ENCODE results near the gene C6orf52. TPM values are rescaled to one million over a fixed set of nuclear protein-coding genes. Genes with fewer than 3 reads are reported as not detected.

Gene C6orf52
- total and polyA plus RNA-seq, 2 donors (not counting 3 experiments of a cell fraction or from before 2014, with no cell fraction given): 0.54 TPM; not detected in 1

- ChIA-PET POLR2A (interaction anchor here (0.6 kb wide), 1 partner anchor 73 kb away, joined by 7 read pairs; the partner anchor contains the start of gene PAK1IP1), CTCF (interaction anchor here (1.1 kb wide), 1 partner anchor 23 kb away, joined by 3 read pairs; no protein-coding TSS in a partner anchor)
- DNase-seq (ENCODE audit: low read depth, low spot score) (no peak), FAIRE-seq (no peak)
- Histone ChIP-seq H3K27ac (ENCODE audit: insufficient read depth, low read depth, low read length) (no peak overlapping the region), H3K9ac (replicated peaks; ENCODE audit: extremely low read depth, insufficient read depth, low read length) (no peak overlapping the region), H3K9me1 (replicated peaks; ENCODE audit: control insufficient read depth, extremely low read depth, insufficient read depth, low read length) (no peaks in the 10 kb centered on the region), H3K36me3 (ENCODE audit: control insufficient read depth in 2 of 2, extremely low read depth in 1 of 2, insufficient read depth in 2 of 2, low read length in 2 of 2) (peaks cover 0 to 2% of the 10 kb centered on the region in 2 experiments), H3K4me1 (ENCODE audit: control insufficient read depth, extremely low read depth, insufficient read depth, low read length) (no peaks in the 10 kb centered on the region), H3K79me2 (ENCODE audit: control insufficient read depth, insufficient read depth, low read length) (no peaks in the 10 kb centered on the region), H3K4me2 (ENCODE audit: insufficient read depth, low read length) (no peak overlapping the region), H3K9me3 (replicated peaks; ENCODE audit: control insufficient read depth, insufficient read depth, low read length) (no peaks in the 10 kb centered on the region), H2AFZ (ENCODE audit: low read depth, low read length) (no peak overlapping the region), H4K20me1 (replicated peaks; ENCODE audit: control insufficient read depth, extremely low read depth, insufficient read depth, low read length) (no peaks in the 10 kb centered on the region), H3K4me3 (replicated peaks in 1 of 3; ENCODE audit: insufficient read depth in 1 of 3, low read depth in 1 of 3, low read length in 3 of 3) (no peak overlapping the region), H3K27me3 (ENCODE audit: control insufficient read depth in 2 of 2, insufficient read depth in 2 of 2, low read length in 2 of 2) (no peaks in the 10 kb centered on the region)
- dilution Hi-C loops (cut with MboI; ENCODE audit: extremely low pct_ligation_motif_present, low sequenced_read_pairs): no loop called here
- intact Hi-C loops (cut with micrococcal nuclease): no loop called here
- no TSS peak for BruUV-seq (replicated peaks)
- TF ChIP-seq EZH2 (IDR thresholded peaks at IDR 0.05; ENCODE audit: borderline replicate concordance, low read depth, low read length, severe bottlenecking): no peak
- no peak for TF ChIP-seq MYC (IDR thresholded peaks at IDR 0.05; ENCODE audit: low read depth, low read length)
Measured at GRCh38 chr6:10621847-10622246, 72.6 kb downstream of the C6orf52 start.

Small RNA genes within 50 kb of the gene (small RNA-seq; reads per million reads assigned to genes)
- not detected for gene RF00019 (ENCODE audit: insufficient read depth, insufficient read length, low read depth, low replicate concordance)

Other genes starting within 250 kb of the C6orf52 start
- 10.9 and 11.4 TPM in 2 replicates for gene GCNT2, start 173.3 kb downstream of the C6orf52 start, total RNA-seq
- 2.9 and 3.8 TPM in 2 replicates for gene GCNT2, start 173.3 kb downstream of the C6orf52 start, polyA plus RNA-seq
- gene PAK1IP1, start 356 bp upstream of the C6orf52 start, total RNA-seq: 20.6 and 20.9 TPM in 2 replicates
- 7.6 and 10.6 TPM in 2 replicates for gene PAK1IP1, start 356 bp upstream of the C6orf52 start, polyA plus RNA-seq
- 68.0 and 89.3 TPM in 2 replicates for gene TMEM14C, start 28.5 kb upstream of the C6orf52 start, total RNA-seq
- 137 and 146 TPM in 2 replicates for gene TMEM14C, start 28.5 kb upstream of the C6orf52 start, polyA plus RNA-seq
- 54.6 and 58.2 TPM in 2 replicates for gene TMEM14B, start 53.2 kb upstream of the C6orf52 start, total RNA-seq
- gene TMEM14B, start 53.2 kb upstream of the C6orf52 start, polyA plus RNA-seq: 56.9 and 73.1 TPM in 2 replicates
- not detected in 2 replicates for gene MAK, start 143.9 kb upstream of the C6orf52 start, total RNA-seq
- not detected in 2 replicates for gene MAK, start 143.9 kb upstream of the C6orf52 start, polyA plus RNA-seq
- not detected in 2 replicates for gene GCM2, start 187.4 kb upstream of the C6orf52 start, total RNA-seq
- not detected in 2 replicates for gene GCM2, start 187.4 kb upstream of the C6orf52 start, polyA plus RNA-seq
- gene SYCP2L, start 192.4 kb upstream of the C6orf52 start, total RNA-seq: not detected in 2 replicates
- not detected in 2 replicates for gene SYCP2L, start 192.4 kb upstream of the C6orf52 start, polyA plus RNA-seq

Measured in endothelial cell of umbilical vein (primary cell).